Adrenal gland (tissue), 12 donors: ENCODE results near the gene PPIL4. TPM values are rescaled to one million over a fixed set of nuclear protein-coding genes. Genes with fewer than 3 reads are reported as not detected.

Experiments
- DNase-seq, 7 donors: peaks; one replicate each; pipeline ENCODE4 v3.0.0-alpha.2; 2019 to 2020
- H3K27ac ChIP-seq, 5 donors: fragments of 200-600 bp; sonication (generic) in 4 of 5; 1 replicate in 3 of 5; 2 replicates in 2 of 5; pipeline versions ENCODE4 v1.5.1 to v1.8.0; 2016 to 2020; ENCODE audit warnings: mild to moderate bottlenecking in 1 of 5
- H3K27me3 ChIP-seq: fragments of 200-600 bp; 2 replicates; pipeline ENCODE4 v1.8.0; 2021
- H3K36me3 ChIP-seq, 2 donors: fragments of 200-600 bp; replicated peaks in 1 of 2; 1 replicate in 1 of 2; 2 replicates in 1 of 2; pipeline versions ENCODE4 v1.5.1 to v1.8.0; 2018 to 2022
- H3K4me1 ChIP-seq, 2 donors: fragments of 200-600 bp; replicated peaks in 1 of 2; 1 replicate in 1 of 2; 2 replicates in 1 of 2; pipeline versions ENCODE4 v1.5.1 to v1.8.0; 2018 to 2021
- H3K4me3 ChIP-seq, 4 donors: fragments of 200-600 bp; sonication (generic) in 3 of 4; one replicate each; pipeline ENCODE4 v1.5.1; 2016 to 2018
- H3K9me3 ChIP-seq, 3 donors: fragments of 200-600 bp; sonication (generic) in 1 of 3; replicated peaks in 1 of 3; 1 replicate in 2 of 3; 2 replicates in 1 of 3; pipeline versions ENCODE4 v1.5.1 to v1.8.0; 2016 to 2021
- CTCF ChIP-seq, 6 experiments: fragments of 450-650 bp in 4 of 6; fragments of 200-600 bp in 2 of 6; sonication (generic) in 1 of 6; IDR thresholded peaks; 1 replicate in 5 of 6; 2 replicates in 1 of 6; pipeline versions ENCODE4 v1.5.1 to v1.8.0; 2016 to 2021; ENCODE audit warnings: antibody characterized with exemption in 6 of 6, mild to moderate bottlenecking in 2 of 6, moderate library complexity in 1 of 6
- POLR2A ChIP-seq, 2 donors: fragments of 450-650 bp; IDR thresholded peaks; one replicate each; pipeline ENCODE4 v1.6.1; 2017; ENCODE audit warnings: antibody characterized with exemption in 2 of 2, mild to moderate bottlenecking in 2 of 2, moderate library complexity in 1 of 2
- WGBS, 4 donors: extraction: QIAGEN DNeasy Blood & Tissue Kit in 2 of 4; methylation state at CpG; one replicate each; pipeline versions ENCODE4 v1.1.5 to v1.1.7; 2013 to 2017; 5-methylcytosine and 5-hydroxymethylcytosine counted together
- intact Hi-C, 2 donors: fragments of 100-400 bp; cut with DNase I; formaldehyde crosslinking; loops; one replicate each; pipeline versions ENCODE4 v1.14.1 to v1.15.0; 2022 to 2023
- polyA plus RNA-seq, 3 donors: library from polyadenylated mRNA; stranded (reverse); fragments of 200-250 nt in 2 of 3; fragments of 350-450 nt in 1 of 3; fragmentation: Illumina TruSeq in 1 of 3; extraction: RNeasy Lipid Tissue Mini Kit (QIAGEN cat#74804) in 1 of 3; gene quantifications; one replicate each; pipeline ENCODE4 v1.2.3, GENCODE V29; 2013 to 2014
- small RNA-seq, 2 donors: library from RNA; depleted of rRNA; stranded (forward); fragments of <200 nt; gene quantifications; one replicate each; pipeline ENCODE3, GENCODE V24; 2016
- total RNA-seq, 9 donors: library from RNA; depleted of rRNA in 4 of 9; stranded (reverse); fragments of >200 nt in 4 of 9; fragments of 120-200 nt in 1 of 9; fragmentation: NEBNext Ultra II Directional in 1 of 9; extraction: Animal tissue kit (Norgen Biotek cat#: 25700) in 1 of 9; gene quantifications; one replicate each; pipeline versions ENCODE4 v1.1.0 to v1.2.4, GENCODE V29; 2013 to 2023
- donor health status: healthy with polysubstance abuse.
- donor health status: Bipolar disorder and iron deficiency.
- donor health status: DM: yes; HTN: yes; CAD: no.
- donor health status: DM: no; HTN: no; CAD: no.
- donor health status: DM: no; HTN: no; CAD: no.
- donor health status: DM: yes; HTN: yes; CAD: no.

The PPIL4 gene
- total and polyA plus RNA-seq, 12 donors = 15.1 to 56.9 (median 25.8) TPM

GRCh38 chr6:149456311-149457021 is 89.4 kb downstream of the PPIL4 start:
- H3K9me3 ChIP-seq = no peaks in the 10 kb centered on the region
- no peak overlapping the region for H3K27ac ChIP-seq
- intact Hi-C loops = no loop called here
- no peak overlapping the region for H3K4me3 ChIP-seq
- H3K27me3 ChIP-seq = no peaks in the 10 kb centered on the region
- DNase-seq = no peak
- peaks cover 15 to 21% of the 10 kb centered on the region in 2 donors for H3K4me1 ChIP-seq
- no peaks in the 10 kb centered on the region for H3K36me3 ChIP-seq
- 86 to 95% (median 92%) methylated on average over 18 to 49 of the region's 49 CpGs for WGBS, 4 donors
- TF ChIP-seq POLR2A (IDR thresholded peaks at IDR 0.05) (no peak), CTCF (IDR thresholded peaks at IDR 0.05) (no peak)

GRCh38 chr6:149455031-149455732 is 90.7 kb downstream of the PPIL4 start:
- intact Hi-C loops = no loop called here
- no peak for DNase-seq
- peaks cover 15 to 30% of the 10 kb centered on the region in 2 donors for H3K4me1 ChIP-seq
- no peak overlapping the region for H3K4me3 ChIP-seq
- no peaks in the 10 kb centered on the region for H3K9me3 ChIP-seq
- no peaks in the 10 kb centered on the region for H3K27me3 ChIP-seq
- H3K27ac ChIP-seq = peak overlapping the region in 2 of 5 donors; percentile 65 to 71
- WGBS, 4 donors = 72 to 85% (median 81%) methylated on average over 8 to 11 of the region's 11 CpGs
- TF ChIP-seq POLR2A (IDR thresholded peaks at IDR 0.05) = no peak
- no peak for TF ChIP-seq CTCF (IDR thresholded peaks at IDR 0.05)
- H3K36me3 ChIP-seq = no peaks in the 10 kb centered on the region

Small RNAs within 50 kb of the gene (small RNA-seq; reads per million reads assigned to genes)
- gene RF00410 = 0 reads per million in 2 donors
- 0 reads per million in 2 donors for gene RNU7-3P

Other genes with a start within 250 kb of the PPIL4 start
- gene TAB2, start 228.3 kb downstream of the PPIL4 start, total RNA-seq = 10 to 100 TPM; 31.4 to 68.8 (median 48.8) TPM
- gene TAB2, start 228.3 kb downstream of the PPIL4 start, polyA plus RNA-seq = 10 to 100 TPM; 10.8 to 59.4 (median 18.8) TPM
- gene SUMO4, start 145.8 kb downstream of the PPIL4 start, total RNA-seq = 1 to 10 TPM in 6 of 9 donors, under 1 TPM in 1, not detected in 2; 0.70 to 3.4 (median 2.2) TPM
- under 1 TPM in 1 of 3 donors, not detected in 2; 0.18 TPM for gene SUMO4, start 145.8 kb downstream of the PPIL4 start, polyA plus RNA-seq
- gene ZC3H12D, start 61.0 kb downstream of the PPIL4 start, total RNA-seq = 10 to 100 TPM in 1 of 9 donors, 1 to 10 TPM in 6, under 1 TPM in 2; 0.44 to 12.0 (median 1.9) TPM
- gene ZC3H12D, start 61.0 kb downstream of the PPIL4 start, polyA plus RNA-seq = 1 to 10 TPM in 1 of 3 donors, under 1 TPM in 2; 0.48 to 2.5 (median 0.77) TPM
- 10 to 100 TPM; 43.4 to 74.4 (median 56.8) TPM for gene GINM1, start 20.3 kb upstream of the PPIL4 start, total RNA-seq
- 10 to 100 TPM; 21.0 to 69.6 (median 33.0) TPM for gene GINM1, start 20.3 kb upstream of the PPIL4 start, polyA plus RNA-seq
- gene KATNA1, start 102.7 kb upstream of the PPIL4 start, total RNA-seq = 10 to 100 TPM in 6 of 9 donors, 1 to 10 TPM in 3; 7.4 to 24.2 (median 12.4) TPM
- gene KATNA1, start 102.7 kb upstream of the PPIL4 start, polyA plus RNA-seq = 10 to 100 TPM in 1 of 3 donors, 1 to 10 TPM in 2; 6.9 to 15.1 (median 6.9) TPM
- 10 to 100 TPM; 19.4 to 39.6 (median 26.5) TPM for gene LATS1, start 172.1 kb upstream of the PPIL4 start, total RNA-seq
- 10 to 100 TPM in 2 of 3 donors, 1 to 10 TPM in 1; 6.2 to 18.3 (median 11.9) TPM for gene LATS1, start 172.1 kb upstream of the PPIL4 start, polyA plus RNA-seq
- 10 to 100 TPM in 7 of 9 donors, 1 to 10 TPM in 2; 9.1 to 36.2 (median 26.0) TPM for gene NUP43, start 200.5 kb upstream of the PPIL4 start, total RNA-seq
- gene NUP43, start 200.5 kb upstream of the PPIL4 start, polyA plus RNA-seq = 10 to 100 TPM in 1 of 3 donors, 1 to 10 TPM in 2; 6.2 to 18.6 (median 6.7) TPM
- 100 to 1,000 TPM in 1 of 9 donors, 10 to 100 TPM in 8; 55.7 to 103 (median 61.9) TPM for gene PCMT1, start 203.7 kb upstream of the PPIL4 start, total RNA-seq
- gene PCMT1, start 203.7 kb upstream of the PPIL4 start, polyA plus RNA-seq = 100 to 1,000 TPM in 1 of 3 donors, 10 to 100 TPM in 2; 15.9 to 113 (median 18.3) TPM